ENCODE data around the gene PAX6. TPM values are rescaled to one million over a fixed set of nuclear protein-coding genes. Genes with fewer than 3 reads are reported as not detected.
A peak's percentile ranks its signal among the peaks of the same experiment; 100 is the strongest.

PAX6 gene
- polyA plus RNA-seq, 1 of the 3 experiments (the other 2 are of a cell fraction), result not detected

GRCh38 chr11:31823644-31824331 lies 12.7 kb upstream of the PAX6 start:
- Histone ChIP-seq H3F3A (replicated peaks; ENCODE audit: insufficient read depth) (no peaks in the 10 kb centered on the region), H3K36me3 (replicated peaks in 1 of 2; ENCODE audit: control insufficient read depth in 1 of 2, insufficient read depth in 2 of 2, low read length in 1 of 2) (no peaks in the 10 kb centered on the region), H3K9me3 (no peaks in the 10 kb centered on the region), H4K20me1 (ENCODE audit: insufficient read depth) (no peaks in the 10 kb centered on the region), H3K4me3 (ENCODE audit: low read depth in 2 of 2, low read length in 1 of 2) (no peak overlapping the region), H3K9me2 (no peaks in the 10 kb centered on the region), H3K79me2 (ENCODE audit: insufficient read depth) (no peaks in the 10 kb centered on the region), H3K4me2 (no peak overlapping the region), H2AFZ (ENCODE audit: low read depth) (no peak overlapping the region), H3K4me1 (ENCODE audit: control insufficient read depth in 1 of 2, insufficient read depth in 2 of 2, low read depth in 1 of 2, low read length in 1 of 2) (no peaks in the 10 kb centered on the region), H3K27me3 (ENCODE audit: insufficient read depth) (peaks cover 98% of the 10 kb centered on the region), H3K27ac (ENCODE audit: low read depth in 2 of 2, low read length in 1 of 2) (no peak overlapping the region), H3K9ac (no peak overlapping the region)
- TF ChIP-seq EZH2phosphoT487 (IDR thresholded peaks at IDR 0.05; ENCODE audit: borderline replicate concordance, low read depth), result peak; percentile 22; the same call in 1 of the 2 replicates
- no peak for TF ChIP-seq CTCF (IDR thresholded peaks at IDR 0.05)
- no peak for TF ChIP-seq FOXJ3 (CRISPR knock-in tag; IDR thresholded peaks at IDR 0.05)
- TF ChIP-seq USF1 (IDR thresholded peaks at IDR 0.05; ENCODE audit: borderline replicate concordance, low read depth), result no peak
- POLR2A ChIA-PET, result no interaction called here
- CTCF ChIA-PET, result no interaction called here
- DNase-seq, result no peak
- WGBS (ENCODE audit: low lambda C conversion rate), result 30% methylated on average over 13 of the region's 24 CpGs

GRCh38 chr11:31822927-31823643 lies 12.0 kb upstream of the PAX6 start:
- WGBS (ENCODE audit: low lambda C conversion rate), result 34% methylated on average over 7 of the region's 14 CpGs
- no peak overlapping the region for H3K27ac ChIP-seq (ENCODE audit: low read depth in 2 of 2, low read length in 1 of 2)
- no peaks in the 10 kb centered on the region for H3K79me2 ChIP-seq (ENCODE audit: insufficient read depth)
- CTCF ChIA-PET, result interaction anchor here (0.6 kb wide), 1 partner anchor 460 kb away, joined by 3 read pairs; no protein-coding TSS in a partner anchor
- no peak overlapping the region for H3K4me2 ChIP-seq
- H3K4me3 ChIP-seq (ENCODE audit: low read depth in 2 of 2, low read length in 1 of 2), result no peak overlapping the region
- H3K36me3 ChIP-seq (replicated peaks in 1 of 2; ENCODE audit: control insufficient read depth in 1 of 2, insufficient read depth in 2 of 2, low read length in 1 of 2), result no peaks in the 10 kb centered on the region
- no peaks in the 10 kb centered on the region for H3F3A ChIP-seq (replicated peaks; ENCODE audit: insufficient read depth)
- H4K20me1 ChIP-seq (ENCODE audit: insufficient read depth), result no peaks in the 10 kb centered on the region
- no peak overlapping the region for H2AFZ ChIP-seq (ENCODE audit: low read depth)
- DNase-seq, result peak; percentile 27
- H3K4me1 ChIP-seq (ENCODE audit: control insufficient read depth in 1 of 2, insufficient read depth in 2 of 2, low read depth in 1 of 2, low read length in 1 of 2), result no peaks in the 10 kb centered on the region
- no peaks in the 10 kb centered on the region for H3K9me3 ChIP-seq
- peaks cover 100% of the 10 kb centered on the region for H3K27me3 ChIP-seq (ENCODE audit: insufficient read depth)
- H3K9me2 ChIP-seq, result no peaks in the 10 kb centered on the region
- POLR2A ChIA-PET, result no interaction called here
- H3K9ac ChIP-seq, result no peak overlapping the region
- TF ChIP-seq USF2 (IDR thresholded peaks at IDR 0.05; ENCODE audit: borderline replicate concordance, low read depth, low read length), result no peak
- TF ChIP-seq EZH2phosphoT487 (IDR thresholded peaks at IDR 0.05; ENCODE audit: borderline replicate concordance, low read depth), result no peak
- no peak for TF ChIP-seq TCF12 (IDR thresholded peaks at IDR 0.05)
- TF ChIP-seq NRF1 (IDR thresholded peaks at IDR 0.05; ENCODE audit: low read depth, low read length), result no peak
- TF ChIP-seq GABPA (IDR thresholded peaks at IDR 0.05; ENCODE audit: low read depth), result no peak
- TF ChIP-seq FOXJ3 (CRISPR knock-in tag; IDR thresholded peaks at IDR 0.05), result no peak
- no peak for TF ChIP-seq YY1 (IDR thresholded peaks at IDR 0.05; ENCODE audit: low read depth)
- TF ChIP-seq FOXM1 (IDR thresholded peaks at IDR 0.05; ENCODE audit: low read depth), result no peak
- no peak for TF ChIP-seq MAX (IDR thresholded peaks at IDR 0.05; ENCODE audit: low read depth)
- no peak for TF ChIP-seq JUND (IDR thresholded peaks at IDR 0.05)
- no peak for TF ChIP-seq IRF3 (IDR thresholded peaks at IDR 0.05; ENCODE audit: low read depth, low read length)
- TF ChIP-seq SIN3A (IDR thresholded peaks at IDR 0.05; ENCODE audit: borderline replicate concordance, low read depth, low read length), result no peak
- no peak for TF ChIP-seq NFIC (IDR thresholded peaks at IDR 0.05; ENCODE audit: borderline replicate concordance)
- TF ChIP-seq ELF1 (IDR thresholded peaks at IDR 0.05), result no peak
- TF ChIP-seq EP300 (IDR thresholded peaks at IDR 0.05; ENCODE audit: borderline replicate concordance in 1 of 2, low read depth in 1 of 2, low read length in 1 of 2), result no peak
- no peak for TF ChIP-seq GATA2 (CRISPR knock-in tag; IDR thresholded peaks at IDR 0.05)
